ENCODE data around the gene MYO1B.
A peak's percentile ranks its signal among the peaks of the same experiment; 100 is the strongest.

MYO1B gene

DNA sequence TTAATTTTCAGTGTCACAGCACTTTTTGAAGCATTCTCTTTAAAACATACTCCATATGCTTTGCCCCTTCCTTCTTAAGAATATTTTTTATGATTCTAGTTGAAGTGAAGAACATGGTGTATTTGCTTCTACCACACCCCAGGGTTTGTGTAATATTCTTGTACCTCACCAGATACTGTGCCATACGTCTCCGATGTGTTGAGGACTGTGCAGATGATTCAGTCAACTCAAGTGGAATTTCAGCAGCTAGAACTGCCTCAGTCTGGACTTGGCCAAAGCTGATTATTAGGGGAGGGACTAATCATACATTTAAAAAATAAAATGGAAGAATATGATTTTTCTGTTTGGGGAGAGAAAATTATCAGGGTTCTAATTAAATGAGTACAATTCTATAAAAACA, 115.7 kb downstream of the MYO1B start:
- no peak for DNase-seq (ENCODE audit: low spot score)

DNA sequence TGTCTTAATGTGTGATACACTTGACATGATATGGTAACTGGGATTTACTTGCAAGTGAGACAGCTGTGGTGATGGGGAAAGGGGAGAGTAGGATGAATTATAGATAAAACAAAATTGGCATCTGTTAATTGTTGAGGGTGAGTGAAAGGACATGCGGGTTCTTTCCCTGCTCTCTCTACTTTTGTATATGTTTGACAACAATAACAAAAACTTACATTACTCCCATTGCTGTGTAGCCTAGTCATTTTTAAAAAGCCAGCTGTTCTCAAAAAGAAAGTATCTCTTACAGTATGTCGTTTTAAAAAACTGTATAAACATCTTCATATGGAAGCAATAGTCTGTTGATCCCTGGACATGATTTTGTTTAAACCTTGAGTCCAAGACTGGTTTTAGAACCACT, 117.6 kb downstream of the MYO1B start:
- DNase-seq (ENCODE audit: low spot score), result no peak

DNA sequence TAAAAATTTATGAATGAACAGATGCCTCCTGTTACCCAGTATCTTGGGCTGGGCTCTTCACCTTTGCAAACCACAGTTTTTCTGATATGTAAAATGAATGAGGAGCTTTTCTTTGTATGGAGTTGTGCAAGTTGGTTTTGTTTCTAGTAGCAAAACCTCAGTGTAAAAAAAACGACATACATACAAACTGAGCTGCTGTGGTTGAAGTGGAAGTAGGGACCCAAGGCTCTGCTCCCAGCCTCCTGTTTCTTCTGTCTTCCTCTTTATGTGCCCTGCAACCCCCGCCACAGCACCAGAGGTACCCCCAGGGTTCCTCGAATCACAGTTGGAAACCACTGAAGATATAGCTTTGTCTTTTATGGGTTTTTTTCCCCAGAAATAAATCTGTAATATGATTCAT, 118.1 kb downstream of the MYO1B start:
- DNase-seq (ENCODE audit: low spot score), result no peak

DNA sequence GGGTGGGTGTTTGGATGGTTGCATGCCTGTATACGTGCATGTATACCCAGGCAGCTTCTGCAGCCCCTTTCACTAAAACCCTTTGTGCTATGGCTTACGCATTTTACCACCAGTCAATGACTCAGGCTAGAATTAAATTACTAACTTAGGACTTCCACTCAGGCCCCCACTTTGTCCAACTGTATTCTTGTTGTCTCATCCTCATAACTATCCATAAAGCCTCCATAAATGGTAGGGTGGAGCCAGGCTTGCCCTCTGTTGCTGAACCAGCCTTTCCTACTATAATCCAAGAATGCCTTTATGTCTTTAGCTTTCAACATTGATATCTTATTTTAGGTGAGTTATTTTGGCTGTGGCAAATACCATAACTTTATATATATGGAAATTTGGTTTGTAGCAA, 119.9 kb downstream of the MYO1B start:
- no peak for DNase-seq (ENCODE audit: low spot score)

DNA sequence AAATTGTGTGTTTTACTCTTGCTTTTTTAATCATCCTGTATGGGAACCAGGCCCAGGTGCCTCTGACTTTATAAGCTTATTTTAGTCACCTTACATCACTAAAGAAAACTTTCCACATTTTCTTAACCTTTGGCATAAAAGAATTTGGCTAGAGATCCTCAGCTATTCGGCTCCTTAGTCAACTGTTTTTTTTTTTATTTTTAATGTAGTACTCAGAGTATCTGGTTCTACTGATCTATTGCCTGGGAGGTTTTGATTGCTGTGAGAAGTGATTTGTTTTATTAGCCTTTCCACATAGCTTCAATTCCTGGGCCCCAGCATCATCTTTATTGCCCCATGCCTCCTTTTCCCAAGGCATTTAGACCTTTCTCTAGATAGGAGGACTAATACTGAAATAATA, 121.0 kb downstream of the MYO1B start:
- DNase-seq (ENCODE audit: low spot score), result peak; percentile 64

DNA sequence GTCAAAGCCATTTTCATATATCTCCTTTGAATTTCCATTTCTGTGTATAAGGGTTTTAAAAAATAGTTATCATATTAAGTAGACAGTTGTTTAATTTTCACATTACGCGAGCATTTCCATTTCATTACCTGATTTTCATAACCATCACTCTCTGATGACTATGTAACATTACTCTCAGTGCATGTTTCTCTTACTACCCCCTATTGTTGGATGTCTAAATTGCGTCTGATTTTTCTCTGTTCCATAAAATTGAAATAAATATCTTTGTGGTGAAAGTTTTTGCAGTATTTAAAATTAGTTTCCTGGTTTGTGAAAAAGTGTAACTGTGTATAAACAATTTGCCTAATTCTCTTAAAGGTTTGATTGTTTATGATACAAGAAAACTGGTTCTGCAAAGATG, 123.8 kb downstream of the MYO1B start:
- DNase-seq (ENCODE audit: low spot score), result no peak

DNA sequence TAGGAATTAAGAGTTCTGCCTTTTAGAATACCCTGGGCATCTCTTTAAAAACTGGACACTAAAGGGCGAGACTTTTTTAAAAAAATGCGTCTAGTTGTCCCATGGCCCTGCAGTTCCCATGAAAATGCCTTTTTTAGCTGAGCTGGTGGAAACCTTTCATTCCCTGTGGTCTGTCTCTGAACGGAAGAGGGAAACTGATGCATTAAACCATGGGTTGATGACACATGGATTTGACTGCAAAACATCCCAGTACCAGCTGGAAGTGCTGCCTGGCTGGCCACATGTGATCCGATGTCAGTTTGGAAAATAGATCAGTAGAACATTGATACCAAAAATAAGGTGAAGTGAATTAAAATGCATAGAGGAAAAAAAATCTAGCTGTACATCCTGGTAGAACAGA, 129.2 kb downstream of the MYO1B start:
- DNase-seq (ENCODE audit: low spot score), result no peak

DNA sequence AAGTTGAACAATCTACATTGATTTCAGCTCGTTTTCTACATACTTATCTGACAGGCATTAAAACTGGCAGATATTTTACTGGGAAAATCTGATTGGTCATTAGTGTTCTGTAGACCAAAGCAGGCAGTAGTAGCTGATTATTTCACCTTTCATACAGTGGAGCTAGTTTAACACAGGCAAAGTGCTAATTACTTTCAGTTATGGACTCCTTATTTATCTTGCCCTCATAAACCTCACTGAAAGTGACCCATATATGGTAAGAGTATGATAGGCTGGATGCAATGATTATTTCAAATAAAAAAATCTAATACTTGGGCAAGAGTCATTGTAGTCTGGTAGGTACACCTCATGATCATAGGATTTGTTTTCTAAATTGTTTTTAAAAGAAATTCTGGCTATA, 129.7 kb downstream of the MYO1B start:
- DNase-seq (ENCODE audit: low spot score), result no peak

DNA sequence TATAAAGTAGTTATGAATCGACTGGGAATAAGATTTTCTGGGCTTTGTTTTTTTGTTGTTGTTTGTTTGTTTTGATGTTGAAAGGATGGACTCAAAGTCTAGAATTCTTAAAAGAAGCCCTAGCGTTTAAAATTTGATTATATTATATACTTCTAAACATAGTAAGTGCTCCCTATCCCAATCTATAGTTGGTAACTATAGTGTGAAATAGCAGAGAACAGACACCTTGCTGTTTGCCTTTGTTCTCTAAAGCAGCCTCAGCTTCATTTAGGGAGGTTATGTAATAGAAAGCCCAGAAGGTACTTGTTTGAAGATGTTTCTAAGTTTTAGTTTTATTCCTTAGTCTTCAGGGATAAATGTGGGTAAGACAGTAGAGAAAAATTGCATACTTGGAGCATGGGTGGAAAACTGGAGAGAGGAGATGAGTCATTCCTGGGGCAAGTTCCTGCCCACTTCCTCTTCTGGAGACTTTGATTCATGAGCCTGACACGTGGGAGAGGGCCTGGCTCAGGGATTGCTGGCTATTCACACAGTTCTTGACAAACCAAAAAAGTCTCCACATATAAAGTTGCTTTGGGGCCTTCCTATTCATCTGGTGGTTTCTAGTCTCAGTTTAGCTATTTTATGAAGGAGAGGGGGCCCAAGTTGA, 131.9 kb downstream of the MYO1B start:
- peak; percentile 87 for DNase-seq (ENCODE audit: low spot score)

DNA sequence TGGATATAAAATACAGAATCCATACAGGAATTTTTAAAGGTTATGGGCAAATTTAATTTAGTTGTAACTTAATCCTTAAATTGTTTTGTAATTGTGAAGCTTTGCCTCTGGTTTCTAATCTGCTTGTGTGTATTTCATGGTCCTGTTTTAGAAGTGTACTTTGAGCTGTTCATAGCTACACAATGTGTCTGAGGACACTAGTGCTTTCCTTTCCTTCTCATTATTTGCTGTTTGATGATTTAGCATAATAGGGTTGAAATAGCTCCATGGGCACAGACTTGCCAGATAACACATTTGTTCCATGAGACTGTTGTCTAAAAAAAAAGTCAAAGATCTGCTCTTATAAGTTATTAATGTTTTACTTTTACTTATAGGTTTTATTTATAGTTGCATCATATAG, 134.2 kb downstream of the MYO1B start:
- no peak for DNase-seq (ENCODE audit: low spot score)

DNA sequence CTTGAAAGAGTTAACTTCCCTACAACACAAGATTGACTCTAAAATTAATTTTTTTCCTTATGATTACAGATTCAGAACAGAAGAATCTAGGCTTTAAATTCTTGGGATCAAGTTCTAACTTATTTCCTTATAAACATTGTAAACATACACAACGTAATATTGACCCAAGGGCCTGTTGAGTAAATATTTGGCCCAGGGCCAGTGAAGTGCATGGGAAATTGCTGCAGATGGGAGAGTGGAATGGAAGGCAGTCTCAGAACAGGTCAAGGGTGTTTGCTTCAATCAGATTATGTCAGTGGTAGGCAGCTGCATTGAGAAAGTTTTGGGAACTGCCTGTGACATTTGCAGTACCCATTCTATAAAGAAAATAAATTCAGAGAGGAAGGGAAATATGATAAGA, 137.6 kb downstream of the MYO1B start:
- DNase-seq (ENCODE audit: low spot score), result no peak

DNA sequence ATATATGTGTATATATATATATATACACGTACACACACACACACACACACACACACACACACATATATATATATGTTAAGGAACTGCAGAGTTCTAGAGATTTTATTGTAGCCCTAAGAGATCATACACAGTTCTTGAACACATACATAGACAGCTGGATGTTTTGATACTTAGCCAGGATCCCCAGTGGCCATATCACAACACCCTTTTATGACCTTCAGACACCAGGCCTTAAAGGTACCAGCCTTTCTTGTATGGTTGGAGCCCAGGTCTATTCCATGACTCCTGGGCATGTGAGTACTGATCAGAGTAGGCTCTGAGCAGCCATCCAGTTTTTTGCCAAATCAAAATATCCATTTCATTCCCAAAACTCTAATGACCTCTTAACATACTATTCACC, 138.3 kb downstream of the MYO1B start:
- no peak for DNase-seq (ENCODE audit: low spot score)

DNA sequence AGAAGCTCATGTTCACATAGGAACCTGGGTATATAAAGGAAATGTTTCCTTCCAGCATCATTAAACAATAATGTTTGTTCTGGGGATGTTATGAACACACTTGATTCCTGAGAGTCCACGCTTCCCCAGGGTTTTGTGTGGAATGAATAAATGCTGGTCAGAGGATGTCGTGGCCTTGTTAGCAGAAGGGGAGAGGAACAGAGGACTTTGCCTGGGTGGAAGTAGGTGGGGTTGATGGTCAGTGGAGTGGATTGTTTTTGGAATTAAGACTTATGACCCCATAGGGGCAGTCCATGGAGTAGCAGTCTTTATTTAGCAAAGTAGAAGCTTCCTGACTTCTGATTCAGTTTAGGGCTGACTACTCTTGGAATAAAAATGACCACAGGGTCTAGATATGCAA, 139.6 kb downstream of the MYO1B start:
- no peak for DNase-seq (ENCODE audit: low spot score)

DNA sequence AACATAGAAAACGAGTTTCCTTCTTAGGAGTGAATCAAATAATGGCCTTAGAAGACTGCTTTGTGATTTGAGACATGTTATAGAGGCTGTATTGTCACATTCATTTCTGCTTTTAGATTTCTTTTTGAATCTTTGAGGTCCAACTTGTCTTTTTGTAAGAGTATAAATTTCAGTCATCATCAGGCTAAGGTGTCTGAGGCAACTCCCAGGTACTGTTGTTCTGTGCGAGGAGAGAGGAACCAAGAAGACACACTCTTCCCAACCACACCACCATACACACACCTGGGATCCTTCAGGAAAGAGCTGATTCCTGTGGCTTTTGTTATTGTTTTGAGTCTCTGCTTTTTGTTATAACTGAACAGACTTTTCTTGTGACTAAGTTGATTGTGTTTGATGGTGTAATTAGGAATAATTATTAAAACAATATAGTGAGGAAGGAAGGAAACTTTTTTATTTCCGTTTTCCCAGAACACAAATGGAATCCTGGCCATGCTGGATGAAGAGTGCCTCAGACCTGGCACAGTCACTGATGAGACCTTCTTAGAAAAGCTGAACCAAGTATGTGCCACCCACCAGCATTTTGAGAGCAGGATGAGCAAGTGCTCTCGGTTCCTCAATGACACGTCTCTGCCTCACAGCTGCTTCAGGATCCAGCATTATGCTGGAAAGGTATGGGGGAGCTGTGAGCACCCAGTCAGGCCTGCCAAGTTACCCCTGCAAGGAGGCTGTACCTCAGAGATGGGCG, 140.4 kb downstream of the MYO1B start:
- DNase-seq (ENCODE audit: low spot score), result no peak

DNA sequence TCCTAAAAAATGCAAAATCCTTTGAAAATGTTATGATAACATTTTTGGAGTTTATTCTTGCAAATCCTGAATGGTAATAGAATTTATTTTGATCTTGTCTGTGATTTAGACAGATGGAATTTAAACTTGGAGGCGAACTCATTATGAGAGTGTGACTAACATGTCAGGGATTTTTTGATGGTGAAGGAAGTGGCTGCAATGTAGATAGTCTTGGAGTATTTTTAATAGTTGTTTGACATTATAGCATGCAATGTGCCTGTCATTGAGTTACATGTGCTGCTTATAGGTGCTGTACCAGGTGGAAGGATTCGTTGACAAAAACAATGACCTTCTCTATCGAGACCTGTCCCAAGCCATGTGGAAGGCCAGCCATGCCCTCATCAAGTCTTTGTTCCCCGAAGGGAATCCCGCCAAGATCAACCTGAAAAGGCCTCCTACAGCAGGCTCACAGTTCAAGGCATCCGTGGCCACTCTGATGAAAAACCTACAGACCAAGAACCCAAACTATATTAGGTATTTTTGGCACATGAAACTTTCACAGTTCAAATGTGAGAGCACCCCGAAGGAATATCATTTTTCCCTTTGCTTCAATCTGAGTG, 141.8 kb downstream of the MYO1B start:
- peak; percentile 74 for DNase-seq (ENCODE audit: low spot score)

DNA sequence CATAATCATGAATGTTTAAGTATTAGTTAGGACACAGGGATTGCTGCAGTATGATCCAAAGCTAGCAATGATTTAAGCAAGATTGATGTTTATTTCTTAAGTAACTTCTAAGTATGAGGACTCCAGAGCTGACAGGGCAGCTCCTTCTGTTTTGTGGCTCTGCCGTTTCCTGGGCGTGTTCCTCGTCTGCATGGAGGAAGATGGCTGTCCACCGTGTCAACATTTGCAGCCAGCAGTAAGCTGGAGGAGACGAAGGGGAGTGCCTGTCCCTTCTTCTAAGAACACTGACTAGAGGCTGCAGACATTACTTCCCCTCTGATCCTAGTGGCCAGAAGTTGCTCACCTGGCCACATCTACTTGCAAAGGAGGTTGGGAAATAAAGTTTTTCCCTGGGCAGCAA, 144.1 kb downstream of the MYO1B start:
- DNase-seq (ENCODE audit: low spot score), result no peak

DNA sequence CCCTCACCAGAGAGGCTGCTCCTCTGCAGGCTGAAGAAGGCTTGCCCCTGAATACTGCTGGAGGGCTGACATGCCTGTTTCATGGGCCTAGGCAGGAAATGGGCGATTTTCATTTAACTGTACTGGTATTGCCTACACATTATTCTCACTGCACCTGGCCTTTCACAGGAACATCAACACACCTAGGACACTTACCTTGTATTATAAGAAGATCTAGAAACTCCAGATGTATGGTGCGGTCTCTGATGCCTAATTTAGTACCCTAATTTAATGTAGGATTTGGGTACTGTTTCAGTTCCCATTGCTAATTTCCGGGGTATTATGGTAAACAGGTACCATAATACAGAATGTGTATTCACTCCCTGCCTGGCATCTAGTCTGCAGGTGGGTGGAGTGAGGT, 146.0 kb downstream of the MYO1B start:
- no peak for DNase-seq (ENCODE audit: low spot score)

DNA sequence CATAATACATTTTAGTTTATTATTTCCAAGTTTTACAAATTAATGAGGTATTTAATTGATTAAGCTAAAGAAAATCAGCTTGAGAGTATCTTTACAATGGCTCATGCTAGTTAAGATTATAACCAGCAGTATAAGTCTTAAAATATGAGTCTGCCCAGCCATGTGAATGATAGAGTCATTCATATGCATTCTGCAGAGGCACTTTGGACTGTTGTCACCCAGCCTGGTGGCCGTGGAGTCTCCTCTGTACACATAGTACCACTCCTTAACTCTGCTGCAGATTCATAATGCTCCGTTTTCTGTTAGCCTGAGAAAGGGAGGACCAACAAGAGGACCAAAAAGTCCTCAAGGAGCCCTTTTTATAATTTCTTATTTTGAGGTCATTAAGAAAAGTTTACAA, 148.8 kb downstream of the MYO1B start:
- DNase-seq (ENCODE audit: low spot score), result no peak

DNA sequence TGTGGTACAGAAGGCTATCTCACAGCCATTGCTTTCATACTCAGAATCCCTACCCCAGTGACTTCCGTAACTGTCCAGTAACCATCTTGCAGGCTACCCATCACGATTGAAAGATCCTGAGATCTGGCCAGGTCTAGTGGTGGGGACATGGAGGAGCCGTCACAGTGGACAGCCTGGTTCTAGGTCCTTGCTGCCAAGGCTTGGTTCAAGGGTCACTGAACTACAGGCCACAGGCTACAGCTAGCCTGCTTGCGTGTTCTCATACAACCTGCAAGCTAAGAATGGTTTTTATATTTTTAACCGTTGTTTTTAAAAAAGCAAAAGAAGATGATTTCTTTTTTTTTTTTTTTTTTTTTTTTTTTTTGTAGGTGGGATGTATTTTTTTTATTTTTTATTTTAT, 151.6 kb downstream of the MYO1B start:
- DNase-seq (ENCODE audit: low spot score), result no peak

DNA sequence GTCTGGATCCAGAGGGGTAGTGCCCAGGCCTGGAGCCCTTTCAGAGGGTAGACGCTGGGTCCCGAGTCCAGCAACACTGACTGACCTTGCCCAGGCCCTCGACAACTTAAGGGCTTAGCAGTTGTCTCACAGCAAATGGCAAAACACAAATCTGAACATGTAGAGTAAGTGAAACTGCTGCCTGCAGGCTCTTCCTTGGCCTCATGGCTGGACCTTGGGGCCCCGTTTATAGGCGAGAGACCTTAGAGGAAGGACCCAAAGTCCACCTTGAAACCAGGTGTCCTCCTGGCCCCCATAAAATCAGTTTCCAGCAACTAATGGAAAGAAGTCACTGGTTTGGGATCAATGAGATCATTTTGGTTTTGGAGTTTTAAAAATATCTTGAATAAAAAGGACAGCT, 154.4 kb downstream of the MYO1B start:
- no peak for DNase-seq (ENCODE audit: low spot score)

DNA sequence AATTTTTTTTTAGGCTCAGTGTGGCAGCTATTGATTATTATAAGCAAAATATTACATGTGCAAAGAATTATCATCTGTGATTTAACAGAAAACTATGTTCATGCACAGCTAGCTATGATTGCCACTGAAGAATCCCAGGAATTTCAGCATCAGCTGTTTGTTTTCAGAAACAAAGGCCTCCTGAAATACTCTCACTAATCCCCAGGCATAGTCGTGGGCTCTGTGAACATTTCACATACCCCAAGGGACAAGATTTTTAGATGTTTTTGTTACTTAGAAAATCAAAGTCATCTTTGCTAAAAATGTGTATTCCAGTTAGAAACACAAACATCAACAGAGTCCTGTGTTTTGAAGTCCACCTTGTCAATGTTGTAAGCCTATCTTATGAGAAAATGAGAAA, 156.1 kb downstream of the MYO1B start:
- DNase-seq (ENCODE audit: low spot score), result peak; percentile 78

DNA sequence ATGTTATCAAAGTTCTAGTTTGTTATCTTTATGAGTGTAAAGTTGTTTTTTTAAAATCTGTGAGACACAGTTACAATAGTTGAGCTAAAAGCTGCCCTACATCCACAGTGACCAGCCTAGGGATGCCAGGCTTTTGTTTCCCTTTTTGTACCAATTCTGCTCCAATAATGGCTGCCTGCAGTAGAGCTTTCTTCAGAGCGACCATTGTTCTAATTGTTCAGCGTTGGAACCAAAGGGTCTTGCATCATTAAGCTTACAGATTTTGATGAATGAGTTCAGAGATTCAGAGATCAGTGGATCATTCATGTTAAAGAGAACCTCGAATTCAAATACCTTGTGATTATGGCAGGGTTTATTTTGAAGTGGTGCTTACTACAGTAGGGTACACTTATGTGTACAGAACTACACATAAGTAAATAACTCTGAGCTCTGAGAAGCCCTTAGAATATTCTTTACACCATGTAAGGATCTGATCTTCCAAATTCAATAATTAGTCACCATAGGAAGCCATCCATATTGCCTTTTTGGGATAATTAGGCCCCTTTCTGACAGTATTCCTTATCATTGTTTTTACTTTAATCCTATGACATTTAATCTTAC, 157.9 kb downstream of the MYO1B start:
- DNase-seq (ENCODE audit: low spot score), result no peak

DNA sequence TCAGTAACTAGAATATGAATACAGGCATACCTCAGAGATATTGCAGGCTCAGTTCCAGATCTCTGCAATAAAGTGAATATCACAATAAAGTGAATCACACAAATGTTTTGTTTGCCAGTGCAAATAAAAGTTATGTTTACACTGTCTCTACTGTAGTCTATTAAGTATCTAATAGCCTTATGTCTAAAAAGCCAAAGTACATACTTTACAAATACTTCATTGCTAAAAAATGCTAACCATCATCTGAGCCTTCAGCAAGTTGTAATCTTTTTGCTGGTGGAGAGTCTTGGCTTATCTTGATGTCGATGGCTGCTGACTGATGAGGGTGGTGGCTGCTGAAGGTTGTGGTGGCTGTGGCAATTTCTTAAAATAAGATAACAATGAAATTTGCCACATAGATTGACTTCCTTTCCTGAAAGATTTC, 159.4 kb downstream of the MYO1B start:
- DNase-seq (ENCODE audit: low spot score), result peak; percentile 18
